GM21576 (cell line): Measurements from ENCODE around the gene GAS1.

Experiments used
- ATAC-seq: cut with Tn5 transposase; IDR thresholded peaks from one replicate; pipeline ENCODE4 v1.9.1; 2021; ENCODE audit warnings: mild to moderate bottlenecking, moderate library complexity; ENCODE audit not compliant: unreplicated experiment

Gene GAS1

DNA sequence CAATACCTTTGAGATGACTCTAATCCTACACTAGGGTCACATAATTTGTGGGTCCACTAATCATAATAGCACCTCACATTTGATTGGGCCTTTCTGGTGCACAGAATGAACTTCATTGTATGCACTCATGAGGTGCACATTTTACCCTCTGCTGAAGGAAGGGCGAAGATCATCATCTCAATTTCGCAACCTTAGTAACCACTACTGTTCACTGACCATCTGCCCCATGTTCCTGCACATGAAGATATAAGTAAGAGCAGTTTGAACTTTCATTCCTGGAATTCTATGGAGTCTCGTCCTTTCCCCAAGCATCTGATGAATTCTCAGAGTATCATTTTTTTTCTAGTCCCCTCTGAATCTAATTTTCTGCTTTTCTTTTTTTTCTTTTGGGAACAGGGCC is 21.2 kb downstream of the GAS1 start:
- ATAC-seq = no peak

DNA sequence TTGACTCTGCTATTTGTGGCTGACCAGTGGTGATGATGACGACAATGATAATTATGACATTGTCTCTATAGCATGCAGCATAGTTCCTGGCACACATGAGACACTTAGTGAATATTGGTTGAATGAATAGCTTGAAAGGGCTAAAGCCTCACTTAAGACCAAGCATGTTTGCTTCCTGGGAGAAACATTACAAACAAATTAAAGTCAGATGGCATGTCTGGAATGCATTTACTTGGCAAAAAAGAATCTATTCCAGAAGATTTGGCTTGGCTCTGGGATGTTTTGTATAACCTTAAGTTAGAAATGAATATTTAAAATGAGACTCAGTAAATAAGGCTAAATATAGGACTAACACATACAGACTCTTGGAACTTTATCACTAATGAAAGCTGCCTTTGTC is 21.6 kb downstream of the GAS1 start:
- no peak for ATAC-seq

DNA sequence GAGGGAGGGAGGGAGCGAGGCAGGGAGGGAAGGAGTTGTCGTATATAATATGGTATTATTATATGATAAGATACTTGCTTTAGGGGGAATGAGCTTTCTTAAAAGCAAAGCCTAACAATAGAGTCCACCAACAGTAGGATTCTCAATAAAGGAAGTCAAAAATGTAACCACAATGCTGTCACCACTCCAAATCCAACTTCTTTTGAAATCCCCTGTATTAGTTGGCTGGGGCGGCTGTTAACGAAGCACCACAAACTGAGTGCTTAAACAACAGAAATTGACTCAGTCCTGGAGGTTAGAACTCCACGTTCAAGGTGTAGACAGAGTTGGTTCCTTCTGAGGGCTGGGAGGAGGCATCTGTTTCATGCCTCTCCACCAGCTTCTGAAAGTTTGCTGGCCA is 23.1 kb downstream of the GAS1 start:
- ATAC-seq = no peak

DNA sequence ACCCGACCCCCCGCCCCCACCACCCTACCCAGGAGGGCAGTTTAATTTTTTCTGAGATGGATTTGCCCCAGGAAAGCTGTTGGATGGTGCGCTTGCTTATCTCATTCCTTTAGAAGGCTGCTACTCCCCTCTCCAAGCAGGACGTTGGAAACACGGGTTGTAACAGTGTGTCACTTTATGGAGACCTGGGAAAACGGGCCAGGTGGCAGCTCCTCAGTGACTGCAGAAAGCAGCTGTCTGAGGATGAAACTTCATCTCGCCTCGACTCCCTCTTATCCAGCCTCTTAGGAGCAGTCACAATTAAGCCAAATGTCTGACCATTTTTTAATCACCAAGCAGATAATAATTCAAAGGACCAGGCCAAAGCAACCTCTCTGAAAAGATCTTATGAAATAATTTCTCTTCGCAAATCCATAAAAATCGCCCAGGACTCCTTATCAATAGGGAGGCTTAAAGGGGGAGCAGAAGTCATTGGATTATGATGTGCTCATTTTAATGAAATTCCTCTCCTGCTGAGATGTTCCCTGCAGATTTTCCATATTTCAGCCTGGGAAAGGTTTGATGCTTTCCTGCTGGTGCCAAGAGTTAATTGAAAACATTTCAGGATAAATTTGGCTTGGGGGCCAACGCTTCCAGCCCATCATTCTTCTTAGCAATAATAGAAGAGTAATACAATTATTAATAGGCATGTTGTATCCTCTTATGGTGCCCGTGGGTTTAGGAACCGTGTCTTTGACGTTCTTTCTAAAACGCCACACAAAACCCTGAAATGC is 26.0 kb downstream of the GAS1 start:
- ATAC-seq = no peak

DNA sequence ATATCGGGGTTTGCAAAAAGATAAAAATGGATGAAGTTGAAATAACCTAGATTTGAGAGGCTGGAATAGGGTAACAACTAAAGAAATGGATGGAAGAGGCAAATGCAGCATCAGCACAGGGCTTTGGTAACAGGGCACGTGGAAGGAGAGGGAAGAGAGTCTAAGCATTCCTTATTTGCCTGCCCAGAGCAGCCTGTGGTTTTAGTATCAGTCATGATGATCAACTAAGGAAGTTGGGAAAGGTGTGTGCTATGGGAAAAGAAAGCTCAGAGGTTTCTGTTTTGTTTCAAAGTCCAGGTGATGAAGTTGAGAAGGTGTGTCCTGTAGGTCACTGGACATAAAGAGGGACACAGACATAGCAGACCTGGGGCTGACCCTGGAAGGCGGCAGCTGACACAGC is 28.8 kb downstream of the GAS1 start:
- no peak for ATAC-seq

DNA sequence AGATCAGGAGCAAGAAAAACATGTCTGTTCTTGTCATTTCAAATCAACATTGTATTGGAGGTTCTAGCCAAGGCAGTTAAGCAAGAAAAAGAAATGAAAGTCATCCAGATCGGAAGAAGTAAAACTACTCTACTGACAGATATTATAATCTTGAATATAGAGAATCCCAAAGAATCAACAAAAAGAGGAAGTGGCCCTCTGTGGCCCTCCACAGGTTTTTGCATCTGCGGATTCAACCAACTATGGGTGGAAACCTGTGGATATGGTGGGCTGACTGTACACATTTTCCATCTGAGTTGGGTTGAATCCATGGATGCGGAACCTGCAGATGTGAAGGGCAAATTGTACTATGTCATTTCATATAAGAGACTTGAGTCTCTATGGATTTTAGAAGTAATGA is 35.1 kb downstream of the GAS1 start:
- ATAC-seq = no peak

DNA sequence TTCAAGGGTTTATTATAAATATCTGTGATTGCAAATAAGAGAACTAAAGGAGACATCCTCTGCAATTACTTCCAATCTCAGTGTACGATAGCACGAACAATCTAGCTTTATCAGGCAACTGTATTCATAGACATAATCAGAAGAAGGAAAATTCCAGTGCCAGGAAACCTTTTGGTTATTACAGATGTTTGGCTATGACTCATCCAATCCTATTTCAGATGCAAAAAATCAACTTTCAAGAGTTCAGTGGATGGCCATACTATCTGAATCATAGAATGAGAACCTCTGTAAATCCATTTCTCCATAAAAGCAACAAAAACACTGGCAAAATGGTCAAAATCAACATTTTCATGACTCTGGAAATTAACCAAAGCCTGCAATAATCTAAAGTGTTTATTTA is 37.9 kb downstream of the GAS1 start:
- ATAC-seq = no peak

DNA sequence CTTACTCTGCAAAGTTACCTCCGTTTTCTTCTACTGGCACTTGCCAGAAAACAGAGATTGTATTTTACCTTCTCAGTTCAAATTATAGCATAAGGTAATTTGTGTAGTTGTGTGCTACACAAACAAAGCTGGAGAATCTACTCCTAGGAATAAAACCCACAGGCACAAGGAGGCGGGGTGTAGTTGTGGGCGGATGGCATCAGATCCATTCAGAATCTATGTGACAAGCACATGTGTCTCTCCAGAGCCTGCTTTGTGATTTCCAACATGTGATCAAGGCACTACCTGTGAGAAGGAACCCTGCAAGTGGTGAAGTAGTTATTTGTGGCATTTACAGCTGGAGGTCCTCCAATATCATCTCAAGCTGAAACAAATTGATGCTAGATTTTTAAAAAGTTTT is 39.0 kb downstream of the GAS1 start:
- ATAC-seq = no peak

DNA sequence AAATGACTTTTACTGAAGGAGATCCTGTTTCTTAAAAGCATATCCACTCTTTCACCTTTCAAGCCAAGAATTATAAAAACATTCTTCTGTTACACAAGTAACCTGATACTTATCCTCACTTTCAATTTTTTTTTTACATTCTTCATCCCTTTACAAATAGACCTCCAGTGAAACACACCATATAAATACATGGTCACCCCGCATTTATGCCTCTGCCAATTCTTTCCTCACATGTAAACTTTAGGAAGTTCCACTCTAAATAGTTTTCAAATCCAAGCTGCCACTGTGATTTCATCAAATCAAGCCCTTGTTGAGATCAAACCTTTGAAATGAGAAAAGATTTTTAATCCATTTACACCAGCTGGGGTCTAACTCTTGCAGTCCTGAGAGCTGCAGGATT is 40.0 kb downstream of the GAS1 start:
- no peak for ATAC-seq

DNA sequence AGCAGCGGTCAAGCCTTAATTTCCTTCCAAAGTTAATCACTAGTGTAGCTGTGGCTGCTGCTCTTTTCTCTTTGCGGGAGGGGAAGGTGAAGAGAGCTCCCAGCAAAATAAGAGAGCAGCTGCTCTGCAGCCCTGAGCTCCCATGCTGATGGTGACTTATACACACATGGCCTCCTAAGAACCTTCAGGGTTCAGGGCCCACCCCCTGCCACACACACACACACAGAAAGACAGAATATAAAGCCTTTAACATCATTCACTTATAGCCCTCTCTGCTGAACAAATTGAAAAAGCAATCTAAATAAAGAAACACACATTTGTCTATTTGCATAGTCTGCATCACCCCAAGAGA is 43.6 kb downstream of the GAS1 start:
- ATAC-seq = no peak

DNA sequence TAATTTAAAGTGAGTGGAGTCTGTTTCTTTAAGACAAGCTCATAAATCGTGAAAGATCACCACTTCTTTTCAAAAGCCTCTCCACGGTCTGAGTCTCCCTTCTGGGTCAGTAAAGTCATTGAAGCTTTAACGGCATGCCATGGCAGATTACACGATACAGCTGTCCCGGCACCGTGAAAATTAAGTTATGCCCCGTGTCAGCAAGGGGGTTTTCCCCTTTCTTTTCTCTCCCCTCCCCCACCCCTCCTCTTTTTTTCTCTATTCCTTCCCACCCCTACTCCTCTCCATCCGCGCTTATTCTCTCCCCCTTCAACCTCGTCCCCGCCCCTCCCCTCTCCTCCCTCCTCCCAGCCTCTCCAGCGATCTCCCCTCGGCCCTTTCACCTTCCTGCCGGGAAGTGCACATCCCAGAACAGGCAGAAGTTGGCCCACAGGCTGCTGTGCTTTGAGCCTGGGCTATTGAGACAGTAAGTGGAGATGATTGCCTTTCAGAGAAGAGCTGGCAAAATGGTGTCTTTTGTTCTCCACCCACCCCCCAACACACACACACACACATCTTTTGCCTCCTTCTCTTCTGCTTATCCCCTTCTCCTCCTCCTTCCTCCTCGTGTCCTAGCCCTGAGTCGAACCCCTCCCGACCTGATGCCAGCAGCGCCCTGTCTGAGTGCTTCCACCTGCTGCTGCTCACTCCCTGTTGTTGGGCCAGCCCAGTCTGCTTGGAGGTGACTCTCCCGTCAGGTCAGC is 44.1 kb downstream of the GAS1 start:
- ATAC-seq = no peak

DNA sequence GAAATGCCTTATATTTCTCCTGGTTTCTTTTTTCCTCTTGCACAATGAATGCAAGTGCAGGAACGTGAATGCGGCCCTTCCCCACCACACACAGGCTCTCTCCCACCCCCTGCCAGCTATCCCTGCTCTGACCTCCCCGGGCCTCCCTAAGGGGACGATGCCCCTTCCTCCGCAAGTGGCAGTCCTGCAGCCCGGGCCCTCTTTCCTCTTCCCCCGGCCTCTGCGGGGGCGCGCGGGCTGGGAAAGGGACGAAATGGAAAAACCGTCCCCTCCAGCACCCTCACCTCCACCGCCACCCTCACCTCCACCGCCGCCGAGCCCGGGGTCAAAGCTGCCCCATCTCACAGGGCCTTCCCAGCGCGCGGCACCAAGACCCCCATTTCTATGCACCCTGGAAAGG is 44.7 kb downstream of the GAS1 start:
- no peak for ATAC-seq

DNA sequence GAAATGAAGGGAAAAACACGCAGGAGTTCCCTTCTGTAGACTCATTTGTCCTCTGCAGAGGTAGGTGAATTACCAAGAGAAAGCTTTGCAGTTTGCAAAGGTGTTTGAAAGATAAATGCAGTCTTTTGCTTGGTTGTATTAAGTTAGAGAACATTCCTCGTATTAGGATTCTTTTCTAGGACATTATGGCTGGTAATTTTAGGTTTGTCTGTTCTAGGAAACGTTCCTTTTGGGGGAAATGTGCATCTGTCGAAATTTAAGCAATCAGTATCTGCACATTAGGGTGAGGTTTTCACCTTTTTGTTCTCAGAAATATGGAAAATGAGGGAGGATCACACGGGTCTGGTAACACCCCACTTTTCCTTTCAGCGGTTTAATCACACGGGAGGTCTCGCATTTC is 45.1 kb downstream of the GAS1 start:
- no peak for ATAC-seq

DNA sequence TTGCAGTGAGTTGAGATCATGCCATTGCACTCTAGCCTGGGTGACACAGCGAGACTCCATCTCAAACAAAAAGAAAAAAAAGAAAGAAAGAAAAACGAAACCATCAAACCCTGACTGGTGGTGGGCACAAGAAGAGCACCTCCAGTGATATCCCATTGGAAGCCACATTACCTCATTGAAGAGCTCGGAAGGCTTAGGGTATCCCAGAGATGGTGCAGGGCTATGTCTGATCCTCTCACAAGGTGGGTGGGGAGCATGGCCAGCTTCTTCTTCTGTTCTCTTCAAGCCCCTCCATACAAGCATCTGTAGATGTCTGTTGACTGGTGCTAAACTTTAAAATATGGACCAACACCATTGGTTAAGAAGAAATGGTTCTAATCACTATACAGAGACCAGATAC is 45.8 kb downstream of the GAS1 start:
- no peak for ATAC-seq
